HUES64 (cell line): ENCODE measurements around the gene GAN.

Source experiments
- H3K27ac ChIP-seq: 2 replicates; pipeline ENCODE4 v1.7.0; 2013; ENCODE audit warnings: low read depth, low read length, inconsistent platforms
- H3K27me3 ChIP-seq: 2 replicates; pipeline ENCODE4 v1.6.1; 2013; ENCODE audit warnings: mild to moderate bottlenecking, low read length; ENCODE audit not compliant: insufficient read depth
- H3K36me3 ChIP-seq: 2 replicates; pipeline ENCODE4 v1.6.1; 2013; ENCODE audit warnings: mild to moderate bottlenecking, low read length; ENCODE audit not compliant: insufficient read depth
- H3K4me1 ChIP-seq: 2 replicates; pipeline ENCODE4 v1.6.1; 2013; ENCODE audit warnings: mild to moderate bottlenecking, low read length, moderate library complexity; ENCODE audit not compliant: insufficient read depth
- H3K4me3 ChIP-seq: 2 replicates; pipeline ENCODE4 v1.5.1; 2013; ENCODE audit warnings: mild to moderate bottlenecking, low read length, moderate library complexity
- H3K9ac ChIP-seq: 2 replicates; pipeline ENCODE4 v1.6.1; 2013; ENCODE audit warnings: mild to moderate bottlenecking, low read depth, low read length
- H3K9me3 ChIP-seq: 2 replicates; pipeline ENCODE4 v1.6.1; 2013; ENCODE audit warnings: low read depth, low read length; ENCODE audit not compliant: insufficient read depth
- WGBS: fragments of 150-250, 120-280 bp; methylation state at CpG from one replicate; pipeline ENCODE4 v1.1.7; 2013; ENCODE audit warnings: missing lambda C conversion rate; 5-methylcytosine and 5-hydroxymethylcytosine counted together

GAN gene

GRCh38 chr16:81278526-81278925 is 36.2 kb upstream of the GAN start:
- Histone ChIP-seq H3K9me3 (no peaks in the 10 kb centered on the region), H3K27me3 (no peaks in the 10 kb centered on the region), H3K4me3 (no peak overlapping the region), H3K27ac (no peak overlapping the region), H3K36me3 (no peaks in the 10 kb centered on the region), H3K9ac (no peak overlapping the region), H3K4me1 (no peaks in the 10 kb centered on the region)
- 96% methylated on average over 4 of the region's 4 CpGs for WGBS

GRCh38 chr16:81279392-81279791 is 35.4 kb upstream of the GAN start:
- H3K9me3 ChIP-seq = no peaks in the 10 kb centered on the region
- no peak overlapping the region for H3K9ac ChIP-seq
- H3K4me3 ChIP-seq = no peak overlapping the region
- no peaks in the 10 kb centered on the region for H3K36me3 ChIP-seq
- 100% methylated on average over 2 of the region's 4 CpGs for whole genome bisulfite sequencing
- H3K4me1 ChIP-seq = no peaks in the 10 kb centered on the region
- no peaks in the 10 kb centered on the region for H3K27me3 ChIP-seq
- H3K27ac ChIP-seq = no peak overlapping the region

GRCh38 chr16:81280393-81280792 is 34.4 kb upstream of the GAN start:
- H3K27ac ChIP-seq = no peak overlapping the region
- H3K36me3 ChIP-seq = no peaks in the 10 kb centered on the region
- H3K9ac ChIP-seq = no peak overlapping the region
- 90% methylated on average over 2 of the region's 3 CpGs for WGBS
- no peaks in the 10 kb centered on the region for H3K9me3 ChIP-seq
- no peak overlapping the region for H3K4me3 ChIP-seq
- H3K27me3 ChIP-seq = no peaks in the 10 kb centered on the region
- no peaks in the 10 kb centered on the region for H3K4me1 ChIP-seq

- no peaks in the 10 kb centered on the region for H3K36me3 ChIP-seq
- H3K4me1 ChIP-seq = no peaks in the 10 kb centered on the region
- no peaks in the 10 kb centered on the region for H3K9me3 ChIP-seq
- no peak overlapping the region for H3K4me3 ChIP-seq
- H3K9ac ChIP-seq = no peak overlapping the region
- WGBS = 92% methylated on average over 3 of the region's 3 CpGs
- no peaks in the 10 kb centered on the region for H3K27me3 ChIP-seq
- no peak overlapping the region for H3K27ac ChIP-seq
Measured at GRCh38 chr16:81283044-81283443, 31.7 kb upstream of the GAN start.

GRCh38 chr16:81284995-81285600 is 29.7 kb upstream of the GAN start:
- Histone ChIP-seq H3K4me3 (no peak overlapping the region), H3K9me3 (no peaks in the 10 kb centered on the region), H3K9ac (no peak overlapping the region), H3K27me3 (no peaks in the 10 kb centered on the region), H3K27ac (no peak overlapping the region), H3K36me3 (no peaks in the 10 kb centered on the region), H3K4me1 (no peaks in the 10 kb centered on the region)
- 91% methylated on average over 8 of the region's 8 CpGs for WGBS

- Histone ChIP-seq H3K36me3 (no peaks in the 10 kb centered on the region), H3K27ac (no peak overlapping the region), H3K9ac (no peak overlapping the region), H3K27me3 (no peaks in the 10 kb centered on the region), H3K9me3 (no peaks in the 10 kb centered on the region), H3K4me1 (no peaks in the 10 kb centered on the region), H3K4me3 (no peak overlapping the region)
- no CpG with 5 or more reads among the region's 1 CpG for WGBS
Measured at GRCh38 chr16:81286190-81286589, 28.6 kb upstream of the GAN start.

GRCh38 chr16:81291117-81291516 is 23.6 kb upstream of the GAN start:
- Histone ChIP-seq H3K27me3 (no peaks in the 10 kb centered on the region), H3K27ac (no peak overlapping the region)
- WGBS = 94% methylated on average over 9 of the region's 9 CpGs

GRCh38 chr16:81292936-81293335 is 21.8 kb upstream of the GAN start:
- 91% methylated on average over 3 of the region's 5 CpGs for WGBS
- Histone ChIP-seq H3K9ac (no peak overlapping the region), H3K27me3 (no peaks in the 10 kb centered on the region)

More at GRCh38 chr16:81291117-81291516, 23.6 kb upstream of the GAN start:
- Histone ChIP-seq H3K36me3 (no peaks in the 10 kb centered on the region), H3K4me1 (no peaks in the 10 kb centered on the region), H3K9ac (no peak overlapping the region), H3K9me3 (no peaks in the 10 kb centered on the region), H3K4me3 (no peak overlapping the region)

GRCh38 chr16:81293909-81294802 is 20.6 kb upstream of the GAN start:
- H3K4me3 ChIP-seq = no peak overlapping the region
- H3K27ac ChIP-seq = no peak overlapping the region
- H3K36me3 ChIP-seq = no peaks in the 10 kb centered on the region
- H3K9ac ChIP-seq = no peak overlapping the region
- 92% methylated on average over 9 of the region's 11 CpGs for WGBS
- no peaks in the 10 kb centered on the region for H3K9me3 ChIP-seq
- H3K27me3 ChIP-seq = no peaks in the 10 kb centered on the region
- H3K4me1 ChIP-seq = no peaks in the 10 kb centered on the region

More at GRCh38 chr16:81292936-81293335, 21.8 kb upstream of the GAN start:
- Histone ChIP-seq H3K27ac (no peak overlapping the region), H3K4me3 (no peak overlapping the region), H3K9me3 (no peaks in the 10 kb centered on the region), H3K36me3 (no peaks in the 10 kb centered on the region), H3K4me1 (no peaks in the 10 kb centered on the region)

GRCh38 chr16:81296631-81297030 is 18.1 kb upstream of the GAN start:
- no peak overlapping the region for H3K27ac ChIP-seq
- H3K36me3 ChIP-seq = no peaks in the 10 kb centered on the region
- WGBS = 77% methylated on average over 7 of the region's 7 CpGs
- H3K27me3 ChIP-seq = no peaks in the 10 kb centered on the region
- no peak overlapping the region for H3K9ac ChIP-seq
- no peaks in the 10 kb centered on the region for H3K4me1 ChIP-seq
- no peaks in the 10 kb centered on the region for H3K9me3 ChIP-seq
- no peak overlapping the region for H3K4me3 ChIP-seq

- H3K27ac ChIP-seq = no peak overlapping the region
- no peaks in the 10 kb centered on the region for H3K9me3 ChIP-seq
- WGBS = 91% methylated on average over 3 of the region's 3 CpGs
- peaks cover 10% of the 10 kb centered on the region; the same call in 1 of the 2 replicates for H3K4me1 ChIP-seq
- H3K9ac ChIP-seq = no peak overlapping the region
- no peak overlapping the region for H3K4me3 ChIP-seq
- peaks cover 6% of the 10 kb centered on the region for H3K36me3 ChIP-seq
- H3K27me3 ChIP-seq = no peaks in the 10 kb centered on the region
Measured at GRCh38 chr16:81307770-81308169, 7.0 kb upstream of the GAN start.
